IPS-20b (cell line): ENCODE data around the gene LRP5.

Experiments used
- H3K27ac ChIP-seq: one replicate; pipeline ENCODE4 v1.5.1; 2013; ENCODE audit warnings: low read length
- H3K27me3 ChIP-seq: 2 replicates; pipeline ENCODE4 v1.6.1; 2013; ENCODE audit warnings: mild to moderate bottlenecking, low read length, inconsistent platforms; ENCODE audit not compliant: insufficient read depth
- H3K36me3 ChIP-seq: 2 replicates; pipeline ENCODE4 v1.6.1; 2013; ENCODE audit warnings: low read depth, mild to moderate bottlenecking, inconsistent platforms, low read length, moderate library complexity; ENCODE audit not compliant: insufficient read depth
- H3K4me1 ChIP-seq: 2 replicates; pipeline ENCODE4 v1.6.1; 2013; ENCODE audit warnings: mild to moderate bottlenecking, control low read depth, inconsistent platforms, low read length, moderate library complexity; ENCODE audit not compliant: insufficient read depth
- H3K4me3 ChIP-seq: 2 replicates; pipeline ENCODE4 v1.5.1; 2013; ENCODE audit warnings: mild to moderate bottlenecking, low read length, inconsistent platforms
- H3K9ac ChIP-seq: 2 replicates; pipeline ENCODE4 v1.6.1; 2013; ENCODE audit warnings: low read depth, mild to moderate bottlenecking, inconsistent platforms, low read length, moderate library complexity
- H3K9me3 ChIP-seq: 2 replicates; pipeline ENCODE4 v1.6.1; 2013; ENCODE audit warnings: mild to moderate bottlenecking, low read depth, low read length, inconsistent platforms; ENCODE audit not compliant: insufficient read depth

LRP5 gene

GRCh38 chr11:68345776-68346461, 33.5 kb downstream of the LRP5 start:
- H3K4me1 ChIP-seq, result peaks cover 12% of the 10 kb centered on the region
- H3K9ac ChIP-seq, result no peak overlapping the region
- H3K9me3 ChIP-seq, result no peaks in the 10 kb centered on the region
- H3K27me3 ChIP-seq, result no peaks in the 10 kb centered on the region
- H3K4me3 ChIP-seq, result no peak overlapping the region
- H3K27ac ChIP-seq, result no peak overlapping the region
- no peaks in the 10 kb centered on the region for H3K36me3 ChIP-seq

GRCh38 chr11:68346462-68346790, 34.0 kb downstream of the LRP5 start:
- no peak overlapping the region for H3K4me3 ChIP-seq
- no peaks in the 10 kb centered on the region for H3K27me3 ChIP-seq
- no peak overlapping the region for H3K27ac ChIP-seq
- 0 out of 2 replicates have a peak, but pooled peaks cover 8% of the 10 kb centered on the region for H3K4me1 ChIP-seq
- H3K9me3 ChIP-seq, result no peaks in the 10 kb centered on the region
- no peak overlapping the region for H3K9ac ChIP-seq
- H3K36me3 ChIP-seq, result no peaks in the 10 kb centered on the region

- Histone ChIP-seq H3K9me3 (no peaks in the 10 kb centered on the region), H3K9ac (no peak overlapping the region), H3K27me3 (no peaks in the 10 kb centered on the region), H3K36me3 (no peaks in the 10 kb centered on the region), H3K27ac (no peak overlapping the region), H3K4me1 (0 out of 2 replicates have a peak, but pooled peaks cover 5% of the 10 kb centered on the region), H3K4me3 (no peak overlapping the region)
These were observed 35.0 kb downstream of the LRP5 start for GRCh38 chr11:68347345-68347744.

DNA sequence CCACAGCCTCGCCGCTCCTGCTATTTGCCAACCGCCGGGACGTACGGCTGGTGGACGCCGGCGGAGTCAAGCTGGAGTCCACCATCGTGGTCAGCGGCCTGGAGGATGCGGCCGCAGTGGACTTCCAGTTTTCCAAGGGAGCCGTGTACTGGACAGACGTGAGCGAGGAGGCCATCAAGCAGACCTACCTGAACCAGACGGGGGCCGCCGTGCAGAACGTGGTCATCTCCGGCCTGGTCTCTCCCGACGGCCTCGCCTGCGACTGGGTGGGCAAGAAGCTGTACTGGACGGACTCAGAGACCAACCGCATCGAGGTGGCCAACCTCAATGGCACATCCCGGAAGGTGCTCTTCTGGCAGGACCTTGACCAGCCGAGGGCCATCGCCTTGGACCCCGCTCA, 35.5 kb downstream of the LRP5 start:
- Histone ChIP-seq H3K4me1 (0 out of 2 replicates have a peak, but pooled peaks cover 3% of the 10 kb centered on the region), H3K9ac (no peak overlapping the region), H3K27me3 (no peaks in the 10 kb centered on the region), H3K4me3 (no peak overlapping the region), H3K36me3 (no peaks in the 10 kb centered on the region), H3K9me3 (no peaks in the 10 kb centered on the region), H3K27ac (no peak overlapping the region)

DNA sequence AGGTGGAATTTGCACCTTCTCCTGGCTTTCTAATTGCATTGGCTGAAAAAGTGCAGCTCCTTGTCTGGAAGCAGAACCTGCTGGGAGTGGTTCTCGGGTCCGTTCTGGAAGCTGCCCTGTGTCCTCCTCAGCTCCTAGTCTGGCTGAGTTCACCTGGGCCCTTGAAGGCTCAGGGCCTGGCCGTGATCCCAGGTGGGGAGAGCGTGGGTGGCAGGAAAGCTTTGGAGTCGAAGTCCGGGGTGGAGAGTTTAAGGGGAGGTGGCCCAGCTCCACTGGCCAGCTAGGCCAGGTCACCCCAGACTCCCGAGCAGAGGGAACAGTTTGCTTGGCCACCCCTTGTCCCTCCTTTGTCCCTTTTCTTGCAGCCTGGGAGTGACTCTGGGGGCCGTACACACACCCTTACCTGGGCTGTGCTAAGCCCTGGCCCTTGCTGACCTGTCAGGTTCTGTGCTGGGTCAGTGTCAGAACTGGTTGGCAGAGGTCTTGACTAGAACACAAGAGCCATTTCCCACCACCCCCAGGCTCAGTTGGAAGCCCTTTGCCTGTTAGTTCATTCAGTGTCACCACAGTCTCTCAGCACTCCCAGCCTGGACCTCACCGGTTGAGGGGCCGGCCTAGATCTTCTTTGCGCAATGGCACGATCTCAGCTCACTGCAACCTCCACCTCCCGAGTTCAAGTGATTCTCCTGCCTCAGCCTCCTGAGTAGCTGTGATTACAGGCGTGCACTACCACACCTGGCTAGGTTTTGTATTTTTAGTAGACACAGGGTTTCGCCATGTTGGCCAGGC, 37.3 kb downstream of the LRP5 start:
- Histone ChIP-seq H3K27me3 (no peaks in the 10 kb centered on the region), H3K4me1 (peaks cover 12% of the 10 kb centered on the region; the same call in 1 of the 2 replicates), H3K4me3 (no peak overlapping the region), H3K27ac (no peak overlapping the region), H3K9ac (no peak overlapping the region), H3K9me3 (no peaks in the 10 kb centered on the region), H3K36me3 (no peaks in the 10 kb centered on the region)

DNA sequence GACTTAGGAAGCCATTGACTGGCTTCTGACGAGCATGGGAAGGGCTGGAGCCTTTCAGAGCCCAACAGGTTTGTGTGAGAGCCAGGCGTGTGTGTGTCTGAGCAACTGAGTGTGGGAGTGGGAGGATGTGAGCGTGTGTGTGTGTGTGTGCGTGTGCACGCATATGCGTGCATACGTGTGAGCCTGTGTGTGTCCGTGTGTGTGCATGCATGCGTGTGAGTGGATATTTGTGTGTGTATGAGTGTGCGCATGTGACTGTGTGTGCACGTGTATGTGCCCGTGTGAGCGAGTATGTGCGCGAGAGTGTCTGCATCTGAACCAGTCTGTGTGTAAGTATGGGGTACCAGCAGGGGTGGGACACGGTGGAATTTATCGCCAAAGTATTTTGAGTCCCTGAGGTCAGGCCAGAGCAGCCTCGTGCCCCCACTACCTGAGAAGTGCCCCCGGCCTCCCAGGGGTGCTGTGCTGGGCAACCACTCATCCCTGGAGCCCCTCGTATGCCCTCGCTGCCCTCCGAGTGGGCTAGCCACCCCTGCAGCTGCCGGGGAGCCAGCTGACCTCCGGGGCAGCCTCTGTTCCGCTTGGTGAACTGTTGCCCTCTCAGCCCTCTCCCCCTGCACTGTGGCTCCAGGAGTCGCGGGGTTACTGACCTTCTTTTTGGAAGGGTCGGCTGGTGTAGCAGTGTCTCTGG, 38.5 kb downstream of the LRP5 start:
- Histone ChIP-seq H3K4me1 (peaks cover 12% of the 10 kb centered on the region; the same call in 1 of the 2 replicates), H3K4me3 (no peak overlapping the region), H3K9ac (no peak overlapping the region), H3K27ac (no peak overlapping the region), H3K9me3 (no peaks in the 10 kb centered on the region), H3K36me3 (no peaks in the 10 kb centered on the region), H3K27me3 (no peaks in the 10 kb centered on the region)

- Histone ChIP-seq H3K4me1 (peaks cover 12% of the 10 kb centered on the region; the same call in 1 of the 2 replicates), H3K27ac (no peak overlapping the region), H3K36me3 (0 out of 2 replicates have a peak, but pooled peaks cover 5% of the 10 kb centered on the region), H3K27me3 (no peaks in the 10 kb centered on the region), H3K4me3 (no peak overlapping the region), H3K9ac (no peak overlapping the region), H3K9me3 (no peaks in the 10 kb centered on the region)
These were observed 39.3 kb downstream of the LRP5 start for GRCh38 chr11:68351450-68352275.

DNA sequence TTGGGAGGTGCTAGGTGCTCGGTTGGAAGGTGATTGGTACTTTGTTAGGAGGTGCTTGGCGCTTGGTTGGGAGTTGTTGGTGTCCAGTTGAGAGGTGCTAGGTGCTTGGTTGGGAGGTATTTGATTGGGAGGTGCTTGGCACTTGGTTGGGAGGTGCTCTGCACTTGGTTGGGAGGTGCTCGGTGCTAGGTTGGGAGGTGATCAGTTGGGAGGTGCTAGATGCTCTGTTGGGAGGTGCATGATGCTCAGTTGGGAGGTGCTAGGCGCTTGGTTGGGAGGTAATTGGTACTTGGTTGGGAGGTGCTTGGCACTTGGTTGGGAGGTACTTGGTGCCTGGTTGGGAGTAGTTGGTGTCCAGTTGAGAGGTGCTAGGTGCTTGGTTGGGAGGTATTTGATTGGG, 40.2 kb downstream of the LRP5 start:
- Histone ChIP-seq H3K9ac (no peak overlapping the region), H3K27ac (no peak overlapping the region)

DNA sequence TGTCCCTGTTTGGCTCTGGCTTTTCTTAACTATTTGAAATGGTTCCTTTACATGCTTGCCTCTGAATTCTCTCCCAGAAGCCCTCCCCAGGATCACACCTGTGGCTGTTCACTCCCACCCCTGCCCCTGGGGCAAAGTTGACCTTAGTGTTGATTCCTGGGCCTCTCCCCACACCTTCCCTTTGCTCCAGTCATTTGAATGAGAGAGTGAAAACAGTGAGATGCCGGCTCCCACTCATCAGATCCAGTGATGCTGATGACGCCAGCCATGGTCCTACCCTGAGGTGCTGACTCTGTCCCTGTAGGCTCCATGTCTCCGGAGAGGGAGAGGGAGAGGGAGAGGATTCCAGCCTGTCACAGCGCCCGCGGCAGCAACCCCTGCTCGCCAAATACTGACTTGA, 40.7 kb downstream of the LRP5 start:
- peaks cover 11% of the 10 kb centered on the region; the same call in 1 of the 2 replicates for H3K36me3 ChIP-seq
- H3K27me3 ChIP-seq, result no peaks in the 10 kb centered on the region
- no peak overlapping the region for H3K4me3 ChIP-seq
- H3K27ac ChIP-seq, result no peak overlapping the region
- no peaks in the 10 kb centered on the region for H3K9me3 ChIP-seq
- H3K9ac ChIP-seq, result no peak overlapping the region
- peaks cover 12% of the 10 kb centered on the region; the same call in 1 of the 2 replicates for H3K4me1 ChIP-seq

More for the DNA sequence above, 40.2 kb downstream of the LRP5 start:
- H3K9me3 ChIP-seq, result no peaks in the 10 kb centered on the region
- H3K4me3 ChIP-seq, result no peak overlapping the region
- H3K27me3 ChIP-seq, result no peaks in the 10 kb centered on the region
- H3K36me3 ChIP-seq, result peaks cover 6% of the 10 kb centered on the region; the same call in 1 of the 2 replicates
- H3K4me1 ChIP-seq, result peaks cover 12% of the 10 kb centered on the region; the same call in 1 of the 2 replicates

DNA sequence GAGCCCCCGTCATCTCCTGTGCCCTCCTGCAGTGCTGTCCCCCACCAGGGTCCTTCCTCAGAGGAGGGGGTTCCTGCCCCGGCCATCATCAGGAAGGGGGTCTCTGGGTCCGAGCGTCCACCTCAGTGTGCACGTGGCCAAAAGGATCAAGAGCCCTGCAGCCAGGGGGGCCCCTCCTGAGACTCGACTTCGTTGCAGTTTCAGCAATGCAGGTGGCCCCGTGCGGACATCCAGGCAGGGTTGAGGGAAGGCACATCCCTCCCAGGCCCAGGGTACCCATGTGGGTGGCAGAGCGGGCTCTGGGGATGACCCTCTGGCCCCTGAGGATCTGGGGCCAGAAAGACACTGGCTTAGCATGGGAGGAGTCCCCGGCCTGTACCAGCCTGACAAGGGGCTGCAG, 41.3 kb downstream of the LRP5 start:
- Histone ChIP-seq H3K27ac (no peak overlapping the region), H3K4me1 (peaks cover 12% of the 10 kb centered on the region; the same call in 1 of the 2 replicates), H3K36me3 (peaks cover 17% of the 10 kb centered on the region), H3K9me3 (no peaks in the 10 kb centered on the region), H3K9ac (peak overlapping the region; percentile 11; the same call in 1 of the 2 replicates), H3K4me3 (no peak overlapping the region), H3K27me3 (no peaks in the 10 kb centered on the region)
